Measurements from ENCODE around the gene DCTPP1. TPM values are rescaled to one million over a fixed set of nuclear protein-coding genes. Genes with fewer than 3 reads are reported as not detected.
"Not testable (repeated sequence)": the region's sequence is repeated elsewhere in the genome, so short reads cannot be mapped to it uniquely, and the experiment has no call there.

DCTPP1 gene
- 10 to 100 TPM; 14.7 to 18.8 (median 17.9) TPM for total RNA-seq

DNA sequence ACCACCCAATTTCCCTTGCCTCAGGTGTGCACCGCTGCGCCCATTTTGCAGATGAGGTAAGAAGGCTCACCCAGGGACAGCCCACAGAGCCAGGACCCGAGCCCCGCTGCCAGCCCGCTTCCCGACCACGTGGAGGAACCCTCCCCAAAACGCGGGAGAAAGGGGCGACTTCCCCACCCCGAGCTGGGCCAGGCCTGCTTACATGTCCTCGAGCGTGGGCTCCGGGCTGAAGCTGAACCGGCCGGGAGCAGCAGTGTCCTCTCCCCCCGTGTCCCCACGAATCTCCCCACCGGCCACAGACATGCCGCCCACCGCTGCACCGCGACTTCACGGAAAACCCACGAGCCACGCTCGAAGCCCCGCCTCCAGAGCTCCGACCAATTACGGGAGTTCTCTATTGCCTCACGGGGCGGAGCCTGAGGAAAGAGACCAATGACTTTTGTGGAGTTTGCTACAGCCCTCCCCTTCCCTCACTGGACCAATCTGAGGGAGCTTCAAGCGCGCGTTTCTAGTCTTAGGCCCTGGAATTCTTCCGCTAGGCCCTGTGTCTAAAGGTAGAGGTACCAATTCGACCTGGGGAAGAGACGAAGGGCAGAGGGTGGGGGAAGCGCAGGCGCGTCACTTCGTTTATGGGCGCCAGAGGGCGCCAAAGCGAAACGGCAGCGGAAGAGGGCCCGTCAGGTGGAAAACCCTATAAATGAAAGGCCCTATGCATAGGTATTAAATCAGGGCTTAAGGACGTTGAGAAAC is at the start of gene DCTPP1:
Gene DCTPP1 (minus strand): TSS at position 353 of the 750 bp plus-strand sequence. CDS start 50 bp downstream, at position 303.
- intact Hi-C loops (cut with DNase I; ENCODE audit: low total_unique reads) = no loop called here
- TF ChIP-seq CTCF (IDR thresholded peaks at IDR 0.05) (no peak), POLR2A (IDR thresholded peaks at IDR 0.05) (no peak)
- 0 to 2% methylated on average over 21 to 47 of the region's 49 CpGs for WGBS, 2 donors
- H3K4me3 ChIP-seq (ENCODE audit: low read depth, poor library complexity, severe bottlenecking) = peak within 1 kb of the TSS; percentile 65
- peak; percentile 97 to 99 for DNase-seq (ENCODE audit: low spot score in 2 of 2)

GRCh38 chr16:30478766-30479478 is 49.1 kb upstream of the DCTPP1 start:
- intact Hi-C loops (cut with DNase I; ENCODE audit: low total_unique reads) = no loop called here
- no peak for TF ChIP-seq POLR2A (IDR thresholded peaks at IDR 0.05)
- no peak for TF ChIP-seq CTCF (IDR thresholded peaks at IDR 0.05)
- DNase-seq (ENCODE audit: low spot score in 2 of 2) = no peak
- no peak overlapping the region for H3K4me3 ChIP-seq (ENCODE audit: low read depth, poor library complexity, severe bottlenecking)
- 90 to 91% methylated on average over 12 of the region's 12 CpGs for WGBS, 2 donors

- intact Hi-C loops (cut with DNase I; ENCODE audit: low total_unique reads); H3K4me3 ChIP-seq (ENCODE audit: low read depth, poor library complexity, severe bottlenecking); DNase-seq (ENCODE audit: low spot score in 2 of 2): not testable (repeated sequence)
- 91 to 93% methylated on average over 3 of the region's 3 CpGs for WGBS, 2 donors
Observed at GRCh38 chr16:30477773-30478172, 47.9 kb upstream of the DCTPP1 start.

DNA sequence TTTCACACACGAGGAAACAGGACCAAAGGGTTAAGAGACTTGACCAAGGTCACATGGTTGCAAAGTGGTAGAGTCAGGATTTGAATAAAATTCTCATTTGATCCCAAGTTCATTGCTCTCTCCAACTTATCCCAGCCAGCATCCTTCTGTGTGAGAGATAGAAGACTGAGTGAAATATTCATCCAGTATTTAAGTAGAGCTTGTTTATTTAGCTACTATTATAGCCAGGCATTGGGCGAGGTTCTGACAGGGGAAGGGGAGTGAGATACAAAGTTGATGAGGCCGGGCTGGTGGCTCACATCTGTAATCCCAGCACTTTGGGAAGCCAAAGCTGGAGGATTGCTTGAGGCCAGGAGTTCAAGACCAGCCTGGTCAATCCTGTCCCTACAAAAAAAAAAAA is 47.2 kb upstream of the DCTPP1 start:
- no peak overlapping the region for H3K4me3 ChIP-seq (ENCODE audit: low read depth, poor library complexity, severe bottlenecking)
- TF ChIP-seq POLR2A (IDR thresholded peaks at IDR 0.05) = no peak
- TF ChIP-seq CTCF (IDR thresholded peaks at IDR 0.05) = no peak
- intact Hi-C loops (cut with DNase I; ENCODE audit: low total_unique reads) = no loop called here
- 72 to 73% methylated on average over 3 of the region's 3 CpGs for WGBS, 2 donors
- DNase-seq (ENCODE audit: low spot score in 2 of 2) = no peak

DNA sequence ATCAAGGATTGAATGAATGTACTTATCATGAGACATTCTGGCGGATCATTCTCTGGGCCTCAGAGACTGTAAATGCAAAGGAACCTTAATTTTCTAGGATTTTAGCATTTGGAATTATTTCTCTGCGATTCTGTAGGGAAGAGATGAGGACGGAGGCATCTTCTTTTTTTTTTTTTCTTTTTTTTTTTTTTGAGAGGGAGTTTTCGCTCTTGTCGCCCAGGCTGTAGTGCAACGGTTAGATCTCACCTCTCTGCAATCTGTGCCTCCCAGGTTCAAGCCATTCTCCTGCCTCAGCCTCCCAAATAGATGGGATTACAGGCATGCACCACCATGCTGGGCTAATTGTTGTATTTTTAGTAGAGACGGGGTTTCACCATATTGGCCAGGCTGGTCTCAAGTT is 44.9 kb upstream of the DCTPP1 start:
- DNase-seq (ENCODE audit: low spot score in 2 of 2) = no peak
- 88 to 89% methylated on average over 7 of the region's 7 CpGs for whole genome bisulfite sequencing, 2 donors
- no peak overlapping the region for H3K4me3 ChIP-seq (ENCODE audit: low read depth, poor library complexity, severe bottlenecking)
- intact Hi-C loops (cut with DNase I; ENCODE audit: low total_unique reads) = no loop called here
- TF ChIP-seq CTCF (IDR thresholded peaks at IDR 0.05) (no peak), POLR2A (IDR thresholded peaks at IDR 0.05) (no peak)

DNA sequence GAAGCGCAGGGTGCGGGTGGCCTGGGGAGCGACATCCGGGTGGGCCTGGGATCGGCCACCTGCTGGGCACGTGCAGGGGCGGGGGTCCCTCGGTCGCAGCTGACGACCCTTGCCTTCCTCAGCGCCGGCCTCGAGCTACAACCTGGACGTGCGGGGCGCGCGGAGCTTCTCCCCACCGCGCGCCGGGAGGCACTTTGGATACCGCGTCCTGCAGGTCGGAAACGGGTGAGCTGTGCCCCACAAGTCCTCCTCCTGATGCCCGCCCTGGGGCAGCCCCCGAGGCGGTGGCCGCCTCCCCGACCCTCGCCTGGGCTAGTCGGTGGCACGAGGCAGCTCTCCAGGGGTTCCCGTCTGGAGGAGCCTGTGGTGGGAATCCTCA is 44.2 kb upstream of the DCTPP1 start:
- no peak for DNase-seq (ENCODE audit: low spot score in 2 of 2)
- no peak for TF ChIP-seq POLR2A (IDR thresholded peaks at IDR 0.05)
- no peak for TF ChIP-seq CTCF (IDR thresholded peaks at IDR 0.05)
- no peak overlapping the region for H3K4me3 ChIP-seq (ENCODE audit: low read depth, poor library complexity, severe bottlenecking)
- 24 to 34% methylated on average over 33 to 35 of the region's 35 CpGs for WGBS, 2 donors
- intact Hi-C loops (cut with DNase I; ENCODE audit: low total_unique reads) = no loop called here

All from lower leg skin (tissue), 4 donors.